Globus pallidus (tissue), 1 donor: ENCODE results near the gene H2BW2.
"Not testable (repeated sequence)": the region's sequence is repeated elsewhere in the genome, so short reads cannot be mapped to it uniquely, and the experiment has no call there.

Experiments used
- DNase-seq: peaks from one replicate; pipeline ENCODE4 v3.0.0-alpha.2; 2015; ENCODE audit warnings: low spot score

Gene H2BW2

GRCh38 chrX:104039689-104040505, at the start of gene H2BW2:
Gene H2BW2 (plus strand): TSS chrX:104039956. CDS start chrX:104039995, 39 bp downstream.
- no peak for DNase-seq

GRCh38 chrX:103999234-103999633, 40.5 kb upstream of the H2BW2 start:
- no peak for DNase-seq

- DNase-seq: no peak
Observed at GRCh38 chrX:104008831-104009230, 30.9 kb upstream of the H2BW2 start.

GRCh38 chrX:104013158-104013557, 26.6 kb upstream of the H2BW2 start:
- no peak for DNase-seq

- DNase-seq: no peak
Observed at GRCh38 chrX:104013606-104014005, 26.1 kb upstream of the H2BW2 start, which contains the start of gene H2BW1. Gene H2BW1 (minus strand): TSS chrX:104013708. CDS start chrX:104013576, 132 bp downstream.

- DNase-seq: not testable (repeated sequence)
Observed at GRCh38 chrX:104015576-104015975, 24.2 kb upstream of the H2BW2 start.

GRCh38 chrX:104018126-104018525, 21.6 kb upstream of the H2BW2 start:
- no peak for DNase-seq

- DNase-seq: no peak
Observed at GRCh38 chrX:104041003-104041402, 1.2 kb downstream of the H2BW2 start.

- DNase-seq: no peak
Observed at GRCh38 chrX:104045642-104046041, 5.9 kb downstream of the H2BW2 start.

GRCh38 chrX:104047171-104047570, 7.4 kb downstream of the H2BW2 start:
- DNase-seq: no peak

GRCh38 chrX:104054956-104055355, 15.2 kb downstream of the H2BW2 start:
- DNase-seq: not testable (repeated sequence)

- not testable (repeated sequence) for DNase-seq
Observed at GRCh38 chrX:104062636-104063035, 22.9 kb downstream of the H2BW2 start.

- not testable (repeated sequence) for DNase-seq
Observed at GRCh38 chrX:104075778-104076445, 36.2 kb downstream of the H2BW2 start, which contains the start of gene TMSB15C. Gene TMSB15C (minus strand): TSS chrX:104076236.

GRCh38 chrX:104077854-104078253, 38.1 kb downstream of the H2BW2 start:
- DNase-seq: not testable (repeated sequence)

- no peak for DNase-seq
Observed at GRCh38 chrX:104084063-104084462, 44.3 kb downstream of the H2BW2 start.

GRCh38 chrX:104084534-104085277, 45.0 kb downstream of the H2BW2 start:
- no peak for DNase-seq

GRCh38 chrX:104085477-104085876, 45.7 kb downstream of the H2BW2 start:
- DNase-seq: no peak

GRCh38 chrX:104085919-104086318, 46.2 kb downstream of the H2BW2 start:
- no peak for DNase-seq
